HG03460 (cell line): ENCODE data around the gene TRIM61.
"Not testable (repeated sequence)": the region's sequence is repeated elsewhere in the genome, so short reads cannot be mapped to it uniquely, and the experiment has no call there.

Experiments used
- ATAC-seq: cut with Tn5 transposase; IDR thresholded peaks from one replicate; pipeline ENCODE4 v1.9.1; 2021; ENCODE audit not compliant: unreplicated experiment

TRIM61 gene

DNA sequence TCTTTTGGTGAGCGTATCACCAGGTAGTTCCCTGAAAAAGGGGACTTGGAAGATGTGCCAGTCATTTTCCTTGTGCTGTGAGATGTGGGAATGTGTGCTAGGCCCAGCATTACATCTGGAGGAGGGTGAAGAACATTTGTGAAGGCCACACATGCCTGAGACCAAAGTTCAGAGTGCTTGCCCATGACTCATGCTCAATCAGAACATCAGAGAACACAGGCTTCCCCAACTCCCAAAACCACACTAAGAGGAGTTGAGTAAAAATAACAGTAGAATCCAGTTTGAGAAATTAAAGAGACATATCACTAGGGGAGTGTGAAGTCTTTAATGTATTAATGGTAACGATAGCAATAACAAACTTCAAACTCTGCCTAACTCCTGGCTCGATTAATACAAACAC lies 18.0 kb downstream of the TRIM61 start:
- not testable (repeated sequence) for ATAC-seq

DNA sequence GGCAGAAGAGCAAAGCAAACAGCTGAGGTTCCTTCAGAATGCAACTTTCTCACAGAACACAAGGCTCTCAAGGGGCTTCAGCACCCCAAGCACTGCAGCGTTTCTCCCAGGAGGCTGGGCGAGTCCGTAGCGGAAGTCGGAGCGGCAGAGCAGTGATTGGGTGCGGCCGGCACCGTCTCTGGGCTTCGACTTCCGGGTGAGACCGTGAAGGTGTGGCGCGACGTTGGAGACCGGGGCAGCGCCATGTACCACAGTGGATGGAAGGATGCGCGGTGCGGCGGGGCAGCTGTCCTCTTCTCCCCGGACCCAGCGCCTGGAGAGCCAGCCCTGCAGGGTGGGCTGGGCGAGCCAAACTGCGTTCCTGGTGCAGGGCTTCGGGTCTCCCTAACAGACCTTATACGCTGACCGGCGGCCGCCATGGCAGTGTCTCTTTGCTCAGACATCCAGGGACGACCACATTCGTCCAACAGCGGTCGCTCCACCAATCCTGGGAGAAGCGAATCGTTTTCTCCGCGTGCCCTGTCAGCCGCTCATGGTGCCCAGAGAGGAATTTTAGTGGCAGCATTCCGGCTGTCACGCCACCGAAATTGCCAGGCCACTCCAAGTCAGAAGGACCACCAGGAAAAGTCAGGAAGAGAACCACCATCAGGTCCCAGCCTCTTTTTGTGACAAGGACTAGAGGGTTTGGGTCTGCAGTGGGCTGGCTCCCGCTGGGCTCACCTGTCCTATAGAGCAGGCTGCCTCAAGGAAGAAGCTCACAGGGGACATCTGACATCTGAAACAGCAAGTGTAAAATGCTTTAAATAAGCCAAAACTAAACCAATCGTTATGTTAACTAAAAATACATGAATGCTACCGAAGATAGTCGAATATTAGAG lies 20.5 kb downstream of the TRIM61 start:
- peak; percentile 100 for ATAC-seq

GRCh38 chr4:164955107-164955805 lies 22.2 kb downstream of the TRIM61 start:
- no peak for ATAC-seq

GRCh38 chr4:164952551-164952950 lies 24.9 kb downstream of the TRIM61 start:
- no peak for ATAC-seq

- no peak for ATAC-seq
Observed at GRCh38 chr4:164949448-164950143, 27.9 kb downstream of the TRIM61 start.

DNA sequence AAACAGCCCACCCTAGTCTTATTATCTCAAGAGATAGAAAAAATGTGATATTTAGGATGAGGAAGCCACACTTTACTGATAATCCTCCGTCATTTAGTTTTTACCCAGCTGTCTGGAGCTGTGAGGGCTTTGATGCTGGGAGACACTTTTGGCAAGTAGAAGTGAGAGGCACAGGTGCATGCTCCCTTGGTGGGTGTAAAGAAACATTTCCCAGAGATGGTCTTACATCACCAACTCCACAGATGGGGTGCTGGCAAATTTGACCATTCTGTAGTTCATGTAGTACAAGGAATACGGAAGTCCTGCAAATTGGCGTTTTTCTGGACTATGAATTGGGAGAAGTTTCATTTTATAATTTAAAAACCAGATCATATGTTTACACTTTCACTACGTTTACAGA lies 28.5 kb downstream of the TRIM61 start:
- ATAC-seq, result no peak

- ATAC-seq, result not testable (repeated sequence)
Observed at GRCh38 chr4:164948006-164948405, 29.5 kb downstream of the TRIM61 start.

- ATAC-seq, result no peak
Observed at GRCh38 chr4:164946810-164947209, 30.6 kb downstream of the TRIM61 start.

DNA sequence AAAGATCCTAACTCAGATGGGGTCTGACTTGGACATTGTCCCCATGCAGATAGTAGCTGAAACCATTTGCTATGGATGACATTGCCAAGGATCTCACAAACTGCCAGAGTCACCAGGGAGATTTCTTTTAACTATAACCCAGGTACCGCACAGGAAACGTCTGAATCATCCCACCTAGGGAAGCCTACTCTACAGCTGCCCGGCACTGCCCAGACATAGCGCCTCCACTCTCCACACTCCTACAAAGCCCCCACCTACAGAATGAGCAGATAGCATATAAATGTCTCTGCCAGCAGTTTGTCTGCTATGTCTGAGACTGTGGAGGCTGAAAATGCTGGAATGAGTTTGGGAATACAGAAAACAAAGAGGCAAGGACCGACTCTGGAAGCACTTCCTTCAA lies 32.3 kb downstream of the TRIM61 start:
- ATAC-seq, result no peak

DNA sequence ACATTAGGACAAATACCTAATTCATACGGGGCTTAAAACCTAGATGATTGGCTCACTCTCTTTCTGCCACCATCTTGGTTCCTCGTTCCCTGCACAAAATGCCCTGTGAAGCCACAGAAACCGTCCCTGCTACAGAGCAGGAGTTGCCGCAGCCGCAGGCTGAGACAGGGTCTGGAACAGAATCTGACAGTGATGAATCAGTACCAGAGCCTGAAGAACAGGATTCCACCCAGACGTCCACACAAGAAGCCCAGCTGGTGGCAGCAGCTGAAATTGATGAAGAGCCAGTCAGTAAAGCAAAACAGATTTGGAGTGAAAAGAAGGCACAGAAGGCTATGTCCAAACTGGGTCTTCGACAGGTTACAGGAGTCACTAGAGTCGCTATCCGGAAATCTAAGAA lies 34.3 kb downstream of the TRIM61 start:
- no peak for ATAC-seq

DNA sequence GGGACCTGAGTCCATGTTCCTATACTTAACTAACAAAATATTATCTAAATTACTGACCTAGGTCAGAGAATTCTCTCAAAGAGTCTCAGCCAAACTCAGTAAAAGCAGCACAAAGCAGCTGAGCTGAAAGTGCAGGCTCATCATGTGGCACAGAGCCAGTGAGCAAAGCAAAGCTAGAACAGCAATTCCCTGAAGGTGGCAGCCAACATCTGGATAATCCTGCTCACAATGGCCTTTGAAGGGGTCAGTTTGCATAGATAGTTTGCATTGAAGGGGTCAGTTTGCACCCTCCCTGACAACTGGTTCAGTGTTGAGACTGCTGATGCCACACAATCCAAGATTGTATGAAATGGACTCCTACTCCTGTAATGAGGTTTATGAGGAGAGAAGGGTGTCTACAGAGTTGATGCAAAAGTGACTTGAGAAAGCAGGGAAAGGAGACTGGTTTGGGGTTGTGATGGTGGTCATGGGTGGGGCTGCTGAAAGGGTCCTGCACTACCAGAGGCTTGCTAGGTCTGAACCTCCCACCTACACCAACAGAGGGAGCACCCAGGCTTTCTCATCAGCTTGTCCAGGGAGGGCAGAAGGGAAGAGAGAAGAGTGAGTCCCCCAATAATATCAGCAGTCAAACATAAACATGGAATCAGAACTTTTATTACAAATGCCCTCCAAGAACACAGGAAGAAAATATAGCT lies 39.7 kb downstream of the TRIM61 start:
- ATAC-seq, result peak; percentile 46

GRCh38 chr4:164935865-164936606 lies 41.4 kb downstream of the TRIM61 start:
- peak; percentile 60 for ATAC-seq

- ATAC-seq, result peak; percentile 62
Observed at GRCh38 chr4:164935363-164935762, 42.1 kb downstream of the TRIM61 start.

DNA sequence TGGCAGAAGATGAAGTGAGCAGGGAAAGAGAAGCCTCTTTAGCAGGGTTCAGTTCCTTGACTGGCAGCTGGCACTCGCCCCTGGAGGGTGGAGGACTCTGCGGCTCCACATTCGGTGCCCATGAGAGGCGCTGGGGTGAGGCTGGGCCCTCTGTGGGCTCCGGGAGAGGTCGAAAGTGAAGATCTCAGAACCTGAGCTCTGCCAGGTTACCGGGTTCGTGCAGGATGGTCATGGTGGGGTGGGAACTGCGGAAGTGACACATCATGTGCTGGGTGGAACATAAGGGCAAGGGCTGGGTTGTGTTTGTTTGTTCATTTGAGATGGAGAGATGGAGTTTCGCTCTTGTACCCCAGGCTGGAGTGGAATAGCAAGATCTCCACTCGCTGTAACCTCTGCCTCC lies 44.2 kb downstream of the TRIM61 start:
- ATAC-seq, result no peak

DNA sequence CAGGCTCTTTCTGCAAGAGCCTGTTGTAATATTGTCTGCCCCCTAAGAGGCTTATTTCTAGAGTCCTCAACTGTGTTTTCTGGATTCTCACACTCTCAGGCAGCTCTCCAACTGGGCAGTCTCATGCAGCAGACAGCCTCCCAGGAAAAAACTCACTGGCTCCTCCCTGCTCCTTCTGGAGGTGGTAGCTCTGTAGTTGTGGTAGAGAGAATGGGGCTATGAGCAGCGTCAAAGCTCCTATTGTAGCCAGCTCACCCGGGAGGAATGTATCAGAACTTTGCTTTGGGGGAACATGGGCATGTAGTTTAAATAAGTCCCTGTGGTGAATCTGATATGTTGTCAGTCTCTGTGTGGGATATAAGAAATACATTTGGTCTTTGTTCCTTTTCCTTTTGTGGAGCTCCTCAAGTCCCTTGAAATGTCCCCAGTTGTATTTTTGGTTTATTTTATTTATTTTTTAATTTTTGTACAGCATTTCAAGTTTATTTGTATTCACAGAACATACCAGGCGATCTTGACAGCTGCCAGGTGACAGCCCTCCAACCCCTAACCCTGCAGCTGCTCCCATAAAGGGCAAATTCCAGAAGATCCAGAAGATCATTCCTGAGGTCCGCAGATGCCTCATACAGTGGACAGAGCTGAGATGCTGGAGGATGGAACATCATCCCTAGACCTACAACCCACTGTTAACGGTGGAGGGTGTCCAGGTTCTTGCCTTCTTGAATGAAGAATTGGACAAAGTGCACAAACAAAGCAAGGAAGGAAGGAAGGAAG lies 45.7 kb downstream of the TRIM61 start:
- no peak for ATAC-seq

- ATAC-seq, result no peak
Observed at GRCh38 chr4:164930647-164931046, 46.8 kb downstream of the TRIM61 start.

DNA sequence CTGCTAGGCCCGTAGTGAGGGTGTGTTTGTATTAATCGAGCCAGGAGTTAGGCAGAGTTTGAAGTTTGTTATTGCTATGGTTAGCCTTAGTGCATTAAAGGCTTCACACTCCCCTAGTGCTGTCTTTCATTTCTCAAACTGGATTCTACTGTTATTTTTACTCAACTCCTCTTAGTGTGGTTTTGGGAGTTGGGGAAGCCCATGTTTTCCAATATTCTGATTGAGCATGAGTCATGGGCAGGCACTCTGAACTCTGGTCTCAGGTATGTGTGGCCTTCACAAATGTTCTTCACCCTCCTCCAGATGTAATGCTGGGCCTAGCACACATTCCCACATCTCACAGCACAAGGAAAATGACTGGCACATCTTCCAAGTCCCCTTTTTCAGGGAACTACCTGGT lies 50.4 kb downstream of the TRIM61 start:
- ATAC-seq, result not testable (repeated sequence)

DNA sequence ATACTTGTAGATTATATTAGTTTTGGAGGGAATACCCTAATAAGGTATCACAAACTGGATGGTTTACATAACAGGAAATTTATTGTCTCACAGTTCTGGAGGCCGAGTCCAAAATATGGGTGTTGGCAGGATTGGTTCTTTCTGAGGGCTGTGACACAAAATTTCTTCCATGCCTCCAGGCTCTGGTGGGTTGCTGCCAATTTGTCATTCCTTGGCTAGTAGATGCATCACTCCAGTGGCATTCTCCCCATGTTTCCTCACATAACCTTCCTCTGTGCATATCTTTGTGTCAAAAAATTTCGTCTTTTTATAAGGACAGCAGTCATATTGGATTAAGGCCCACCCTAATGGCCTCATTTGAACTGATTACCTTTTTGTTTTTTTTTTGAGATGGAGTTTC lies 51.2 kb downstream of the TRIM61 start:
- no peak for ATAC-seq

DNA sequence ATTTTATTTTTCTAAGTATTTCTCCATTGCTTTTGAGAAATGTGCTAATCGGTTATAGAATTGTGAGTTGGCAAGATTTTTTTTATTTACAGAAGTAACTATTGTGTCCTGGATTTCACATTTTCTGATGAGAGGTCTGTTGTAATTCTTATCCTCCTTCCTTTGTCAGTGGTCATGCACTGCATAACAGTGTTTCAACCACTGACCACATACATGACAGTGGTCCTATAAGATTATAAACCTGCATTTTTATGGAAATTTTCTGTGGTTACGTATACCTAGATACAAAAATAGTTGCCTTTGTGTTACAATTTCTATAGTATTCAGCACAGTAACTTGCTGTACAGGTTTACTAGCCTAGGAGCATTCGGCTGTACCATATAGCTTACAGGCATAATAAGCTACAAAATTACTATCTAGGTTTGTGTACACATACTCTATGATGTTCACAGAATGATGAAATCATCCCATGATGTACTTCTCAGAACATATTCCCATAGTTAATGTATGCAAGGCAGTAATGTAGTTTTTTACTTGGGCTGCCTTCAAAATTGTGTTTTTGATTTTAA lies 52.7 kb downstream of the TRIM61 start:
- ATAC-seq, result peak; percentile 58
